Measurements from ENCODE around the gene BAD.
A peak's percentile ranks its signal among the peaks of the same experiment; 100 is the strongest.

DNA sequence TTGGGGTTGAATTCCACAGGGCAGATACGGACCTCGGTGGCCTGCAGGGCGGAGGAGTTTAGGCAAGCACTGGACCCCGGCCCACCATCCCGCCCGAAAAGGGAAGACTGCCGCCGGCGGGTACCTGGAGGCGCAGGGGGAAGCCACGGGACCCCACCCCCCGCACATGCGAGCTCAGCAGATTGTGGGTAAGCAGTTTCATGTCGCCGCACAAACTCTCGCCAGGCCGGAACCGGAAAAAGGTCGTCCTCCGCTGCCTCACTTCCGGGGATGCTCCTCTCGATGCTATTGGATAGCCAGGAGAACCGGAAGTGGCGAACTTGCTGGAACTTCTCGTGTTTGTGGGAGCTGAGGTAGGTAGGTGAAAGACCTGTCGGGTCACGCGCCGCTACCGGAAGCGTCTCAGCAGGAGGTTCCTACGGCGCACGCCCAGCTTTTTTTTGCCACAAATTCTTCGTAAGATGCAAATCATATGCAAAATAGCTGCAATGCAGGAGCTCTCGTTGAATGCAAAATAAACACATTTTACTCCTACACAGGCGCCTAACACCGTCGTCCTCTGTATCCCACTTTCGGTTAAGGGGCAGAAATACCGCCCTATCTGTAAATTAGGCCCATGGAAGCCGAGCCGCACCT is 33.0 kb upstream of the BAD start, which contains the start of gene TRMT112:
- TF ChIP-seq, protein P1, sequence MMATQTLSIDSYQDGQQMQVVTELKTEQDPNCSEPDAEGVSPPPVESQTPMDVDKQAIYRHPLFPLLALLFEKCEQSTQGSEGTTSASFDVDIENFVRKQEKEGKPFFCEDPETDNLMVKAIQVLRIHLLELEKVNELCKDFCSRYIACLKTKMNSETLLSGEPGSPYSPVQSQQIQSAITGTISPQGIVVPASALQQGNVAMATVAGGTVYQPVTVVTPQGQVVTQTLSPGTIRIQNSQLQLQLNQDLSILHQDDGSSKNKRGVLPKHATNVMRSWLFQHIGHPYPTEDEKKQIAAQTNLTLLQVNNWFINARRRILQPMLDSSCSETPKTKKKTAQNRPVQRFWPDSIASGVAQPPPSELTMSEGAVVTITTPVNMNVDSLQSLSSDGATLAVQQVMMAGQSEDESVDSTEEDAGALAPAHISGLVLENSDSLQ (IDR thresholded peaks at IDR 0.05) = no peak
- TF ChIP-seq TARDBP (IDR thresholded peaks at IDR 0.05) = no peak
- TF ChIP-seq FOXM1 (IDR thresholded peaks at IDR 0.05; ENCODE audit: borderline replicate concordance) = no peak
- TF ChIP-seq LEF1 (IDR thresholded peaks at IDR 0.05; ENCODE audit: borderline replicate concordance) = no peak
- TF ChIP-seq SP1 (IDR thresholded peaks at IDR 0.05) = no peak
- TF ChIP-seq ELF4 (IDR thresholded peaks at IDR 0.05) = peak; percentile 85
- TF ChIP-seq SUZ12 (IDR thresholded peaks at IDR 0.05) = no peak
- TF ChIP-seq ZNF384 (IDR thresholded peaks at IDR 0.05) = no peak
- TF ChIP-seq CTBP1 (IDR thresholded peaks at IDR 0.05; ENCODE audit: borderline replicate concordance) = no peak
- no peak for TF ChIP-seq FOXA1 (IDR thresholded peaks at IDR 0.05)
- TF ChIP-seq BHLHE40 (IDR thresholded peaks at IDR 0.05; ENCODE audit: borderline replicate concordance) = no peak
- no peak for TF ChIP-seq ARNT (IDR thresholded peaks at IDR 0.05)
- TF ChIP-seq FOXK2 (IDR thresholded peaks at IDR 0.05) = no peak
